OCI-LY1 (cell line): ENCODE results near the gene FAP.

Experiments used
- H2AFZ ChIP-seq: fragments of 200-600 bp; sonication (generic), shearing (Covaris generic); 2 replicates; pipeline ENCODE4 v1.6.0; 2014; ENCODE audit warnings: antibody characterized with exemption, mild to moderate bottlenecking, low read length
- H3F3A ChIP-seq: fragments of 200-600 bp; sonication (generic), shearing (Covaris generic); 2 replicates; pipeline ENCODE4 v1.6.0; 2014; ENCODE audit warnings: mild to moderate bottlenecking, antibody characterized with exemption, low read length, moderate library complexity; ENCODE audit not compliant: insufficient read depth
- H3K27ac ChIP-seq: fragments of 200-600 bp; sonication (generic); 2 replicates; pipeline ENCODE4 v1.5.1; 2014; ENCODE audit warnings: low read length, mixed run types, mild to moderate bottlenecking, low read depth; ENCODE audit not compliant: poor library complexity, severe bottlenecking
- H3K27me3 ChIP-seq: fragments of 200-600 bp; sonication (generic); 2 replicates; pipeline ENCODE4 v1.6.0; 2014; ENCODE audit warnings: antibody characterized with exemption, mild to moderate bottlenecking, low read length, moderate library complexity; ENCODE audit not compliant: insufficient read depth
- H3K36me3 ChIP-seq: fragments of 200-600 bp; sonication (generic); 2 replicates; pipeline ENCODE4 v1.6.1; 2014; ENCODE audit warnings: mild to moderate bottlenecking, antibody characterized with exemption, low read length, moderate library complexity, mixed read lengths; ENCODE audit not compliant: insufficient read depth
- H3K4me1 ChIP-seq: fragments of 200-600 bp; sonication (generic); 2 replicates; pipeline ENCODE4 v1.5.1; 2014; ENCODE audit warnings: mild to moderate bottlenecking, low read length, moderate library complexity; ENCODE audit not compliant: insufficient read depth, severe bottlenecking
- H3K4me2 ChIP-seq: fragments of 200-600 bp; sonication (generic), shearing (Covaris generic); 2 replicates; pipeline ENCODE4 v1.6.1; 2014; ENCODE audit warnings: low read length
- H3K4me3 ChIP-seq: fragments of 200-600 bp; sonication (generic); 2 replicates; pipeline ENCODE4 v1.5.1; 2014; ENCODE audit warnings: low read length, low read depth, mild to moderate bottlenecking, mixed read lengths; ENCODE audit not compliant: poor library complexity, severe bottlenecking
- H3K79me2 ChIP-seq: fragments of 200-600 bp; shearing (Covaris generic); 2 replicates; pipeline ENCODE4 v1.6.1; 2016; ENCODE audit warnings: mixed run types, low read length, mixed read lengths; ENCODE audit not compliant: insufficient read depth
- H3K9ac ChIP-seq: fragments of 200-600 bp; sonication (generic), shearing (Covaris generic); 2 replicates; pipeline ENCODE4 v1.6.1; 2014; ENCODE audit warnings: mild to moderate bottlenecking, low read length, mixed read lengths
- H3K9me2 ChIP-seq: fragments of 200-600 bp; sonication (generic), shearing (Covaris generic); 2 replicates; pipeline ENCODE4 v1.6.1; 2014; ENCODE audit warnings: low read depth, mild to moderate bottlenecking, low read length, mixed read lengths
- H3K9me3 ChIP-seq: fragments of 200-600 bp; shearing (Covaris generic); 2 replicates; pipeline ENCODE4 v1.6.1; 2014; ENCODE audit warnings: low read length, mixed read lengths
- H4K20me1 ChIP-seq: fragments of 200-600 bp; sonication (generic), shearing (Covaris generic); 2 replicates; pipeline ENCODE4 v1.6.0; 2016; ENCODE audit warnings: mild to moderate bottlenecking, low read length; ENCODE audit not compliant: insufficient read depth
- CTCF ChIP-seq: fragments of 200-600 bp; sonication (generic), shearing (Covaris generic); IDR thresholded peaks from 2 replicates; pipeline ENCODE4 v1.5.1; 2017; ENCODE audit warnings: mild to moderate bottlenecking, antibody characterized with exemption, low read length, moderate library complexity, mixed read lengths
- EZH2 ChIP-seq: fragments of 200-600 bp; sonication (generic), shearing (Covaris generic); IDR thresholded peaks from 2 replicates; pipeline ENCODE4 v1.8.0; 2017; ENCODE audit warnings: borderline replicate concordance, mixed run types, mild to moderate bottlenecking, antibody characterized with exemption, low read length, moderate library complexity, mixed read lengths

FAP gene

GRCh38 chr2:162258686-162259085 lies 15.4 kb upstream of the FAP start:
- Histone ChIP-seq H3K9me2 (no peaks in the 10 kb centered on the region), H4K20me1 (no peaks in the 10 kb centered on the region), H3K9ac (no peak overlapping the region), H3K9me3 (no peaks in the 10 kb centered on the region), H3K27ac (no peak overlapping the region), H3K4me2 (no peak overlapping the region), H3K4me3 (no peak overlapping the region), H3F3A (no peaks in the 10 kb centered on the region), H3K79me2 (no peaks in the 10 kb centered on the region), H3K27me3 (no peaks in the 10 kb centered on the region), H2AFZ (no peak overlapping the region), H3K36me3 (no peaks in the 10 kb centered on the region), H3K4me1 (no peaks in the 10 kb centered on the region)
- no peak for TF ChIP-seq EZH2
- TF ChIP-seq CTCF: no peak

GRCh38 chr2:162258169-162258568 lies 14.9 kb upstream of the FAP start:
- Histone ChIP-seq H3K4me3 (no peak overlapping the region), H2AFZ (no peak overlapping the region), H4K20me1 (no peaks in the 10 kb centered on the region), H3K9me2 (no peaks in the 10 kb centered on the region), H3K9me3 (no peaks in the 10 kb centered on the region), H3K27ac (no peak overlapping the region), H3K27me3 (no peaks in the 10 kb centered on the region), H3K4me2 (no peak overlapping the region), H3K9ac (no peak overlapping the region), H3F3A (no peaks in the 10 kb centered on the region), H3K4me1 (no peaks in the 10 kb centered on the region), H3K79me2 (no peaks in the 10 kb centered on the region), H3K36me3 (no peaks in the 10 kb centered on the region)
- TF ChIP-seq CTCF (no peak), EZH2 (no peak)

- Histone ChIP-seq H3K4me1 (no peaks in the 10 kb centered on the region), H4K20me1 (no peaks in the 10 kb centered on the region), H3K9me3 (no peaks in the 10 kb centered on the region), H3F3A (no peaks in the 10 kb centered on the region), H3K9ac (no peak overlapping the region), H3K9me2 (no peaks in the 10 kb centered on the region), H3K27ac (no peak overlapping the region), H3K36me3 (no peaks in the 10 kb centered on the region), H3K4me3 (no peak overlapping the region), H2AFZ (no peak overlapping the region), H3K27me3 (no peaks in the 10 kb centered on the region), H3K4me2 (no peak overlapping the region), H3K79me2 (no peaks in the 10 kb centered on the region)
- no peak for TF ChIP-seq CTCF
- TF ChIP-seq EZH2: no peak
Measured at GRCh38 chr2:162257425-162257824, 14.2 kb upstream of the FAP start.
